T-helper 2 cell treated with Interferon-gamma antibody and Interleukin-4, amounts not matched to agents 100 ng/mL and 5 ng/mL, for 36 hours (primary cell): ENCODE results near the gene ZMYND11. TPM values are rescaled to one million over a fixed set of nuclear protein-coding genes. Genes with fewer than 3 reads are reported as not detected.

Source experiments
- intact Hi-C: fragments of 100-400 bp; cut with micrococcal nuclease; formaldehyde crosslinking; loops from one replicate; pipeline ENCODE4 v1.15.1; 2023
- total RNA-seq: library from RNA; stranded (reverse); gene quantifications from 2 replicates; pipeline ENCODE4 v1.2.3, GENCODE V29; 2022

The ZMYND11 gene
- 36.8 and 39.9 TPM in 2 replicates for total RNA-seq

DNA sequence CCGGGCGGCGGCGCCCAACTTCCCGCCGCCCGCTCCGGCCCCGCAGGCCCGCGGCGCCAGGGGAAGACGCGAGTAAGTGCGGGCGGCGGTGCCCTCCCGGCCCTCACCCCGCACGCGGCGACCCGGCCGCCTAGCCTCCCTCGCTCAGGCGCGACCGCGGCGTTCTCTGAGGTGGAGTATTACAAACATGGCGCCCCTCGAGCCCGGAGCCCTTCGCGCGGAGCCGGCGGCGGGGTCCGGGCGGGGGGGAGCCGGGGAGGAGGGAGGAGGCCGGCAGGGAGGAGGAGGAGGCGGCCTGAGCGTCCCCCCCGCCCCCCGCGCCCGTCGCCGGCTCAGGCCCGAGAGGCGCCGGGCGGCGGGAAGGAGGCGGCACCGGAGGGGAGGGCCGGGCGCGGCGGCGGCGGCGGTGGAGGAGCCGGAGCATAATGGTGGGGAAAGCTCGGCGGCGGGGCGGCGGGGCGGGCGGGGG lies at the start of gene ZMYND11:
ZMYND11 (plus strand) TSS at position 324 of the 469 bp plus-strand sequence. CDS start 44,558 bp downstream, outside the sequence.
- intact Hi-C loops, result loop anchor here (5.0 kb wide), 2 partner anchors 852 to 912 kb away; partner anchors contain the start of genes GTPBP4 and IDI1

GRCh38 chr10:86031-86430 lies 49.2 kb upstream of the ZMYND11 start:
- intact Hi-C loops, result no loop called here

DNA sequence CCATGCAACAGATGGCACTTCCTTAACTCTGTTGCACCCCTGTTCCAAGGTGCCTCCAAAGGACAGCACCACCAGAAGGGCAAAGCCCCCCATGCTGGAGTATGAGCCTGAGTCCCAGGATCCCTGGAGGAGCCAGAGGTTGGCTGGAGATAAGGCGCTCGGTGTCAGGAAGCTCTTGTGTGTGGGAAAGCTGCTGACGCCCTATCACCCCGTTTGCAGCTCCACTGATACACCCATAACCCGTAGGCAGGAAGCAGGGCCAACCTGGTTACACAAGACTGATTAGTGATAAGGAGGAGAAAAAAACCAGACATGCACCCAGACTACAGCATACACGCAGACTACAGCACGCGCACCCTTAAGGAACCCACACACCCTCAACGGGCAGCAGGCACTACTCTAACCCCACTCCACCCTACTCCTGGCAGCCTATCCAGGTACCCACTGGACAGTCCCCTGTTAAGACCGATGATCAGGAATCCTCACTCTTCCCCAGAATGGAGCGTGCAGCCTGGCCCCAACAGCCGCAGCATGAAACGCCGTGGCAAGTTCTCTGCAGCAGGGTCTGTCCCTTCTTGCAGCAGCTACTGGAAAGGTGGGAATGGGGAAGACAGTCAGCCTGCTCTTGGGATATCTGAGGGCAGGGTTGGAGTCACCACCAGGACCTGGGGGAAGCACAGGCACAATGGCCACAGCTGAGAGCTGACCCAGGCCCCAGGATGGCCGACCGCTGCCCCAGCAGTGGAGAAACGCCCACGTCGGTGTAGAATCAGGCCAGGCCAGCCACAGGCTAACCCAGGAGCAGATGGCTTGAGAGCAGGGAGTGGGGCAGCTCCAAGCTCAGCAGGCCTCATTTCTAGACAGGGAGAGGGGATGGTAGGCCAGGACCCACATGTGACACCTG lies 47.8 kb upstream of the ZMYND11 start:
- intact Hi-C loops, result no loop called here

GRCh38 chr10:88253-88652 lies 47.0 kb upstream of the ZMYND11 start:
- intact Hi-C loops, result no loop called here

DNA sequence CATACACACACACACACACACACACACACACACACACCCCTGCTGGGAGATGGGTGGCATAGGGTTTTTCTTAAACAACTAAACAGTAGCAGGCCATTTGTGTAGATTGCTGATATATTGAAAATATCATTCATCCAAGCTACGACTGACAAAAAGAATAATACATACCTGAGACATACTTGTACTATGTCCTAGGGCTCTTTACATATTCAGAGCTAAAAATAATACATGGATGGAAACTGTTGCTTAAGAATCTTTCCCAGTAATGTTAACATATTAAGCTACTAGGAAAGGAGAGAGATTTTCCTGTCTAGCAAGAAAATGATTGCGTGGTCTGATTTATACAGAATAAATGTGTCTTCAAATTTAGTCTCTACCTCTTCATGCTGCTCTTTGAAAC lies 46.0 kb upstream of the ZMYND11 start:
- intact Hi-C loops, result no loop called here

DNA sequence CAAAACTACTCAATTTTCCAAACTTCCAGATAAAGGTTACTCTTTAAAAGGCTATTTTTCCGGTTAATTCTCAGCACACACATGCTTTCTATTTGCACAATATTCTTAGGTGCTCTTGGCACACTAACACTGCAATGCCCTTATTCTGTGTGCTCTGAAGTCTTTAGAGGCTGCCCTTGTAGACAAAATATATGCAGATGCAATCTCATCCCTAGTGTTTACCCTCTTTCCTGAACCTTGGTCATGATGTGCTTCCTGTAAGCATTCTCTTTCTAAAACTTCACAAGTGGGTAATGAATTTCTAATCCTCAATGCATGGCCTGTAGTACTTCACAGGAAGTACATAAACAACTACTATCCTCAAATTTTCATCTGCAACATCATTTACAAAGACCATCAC lies 45.1 kb upstream of the ZMYND11 start:
- intact Hi-C loops, result no loop called here

GRCh38 chr10:91313-91712 lies 43.9 kb upstream of the ZMYND11 start:
- intact Hi-C loops, result no loop called here

DNA sequence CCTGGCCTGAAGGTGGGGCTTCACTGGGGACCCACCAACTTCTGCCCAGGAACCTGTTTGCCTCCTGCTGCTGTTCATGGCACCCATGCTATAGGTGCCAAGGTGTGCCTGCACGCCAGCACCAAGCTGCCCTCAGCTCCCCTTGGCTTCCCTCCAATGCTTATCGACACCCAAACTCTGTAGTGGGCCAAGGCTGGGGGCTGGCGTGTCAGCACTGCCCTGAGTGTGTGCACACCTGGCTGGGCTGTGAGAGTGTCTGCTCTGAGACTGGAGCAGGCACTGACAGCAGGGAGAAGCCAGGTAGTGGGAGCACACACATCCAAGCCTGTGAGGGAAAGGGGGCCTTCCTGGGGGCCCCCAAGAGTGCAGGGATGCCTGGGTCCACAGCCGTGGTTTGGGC lies 43.1 kb upstream of the ZMYND11 start:
- intact Hi-C loops, result no loop called here

DNA sequence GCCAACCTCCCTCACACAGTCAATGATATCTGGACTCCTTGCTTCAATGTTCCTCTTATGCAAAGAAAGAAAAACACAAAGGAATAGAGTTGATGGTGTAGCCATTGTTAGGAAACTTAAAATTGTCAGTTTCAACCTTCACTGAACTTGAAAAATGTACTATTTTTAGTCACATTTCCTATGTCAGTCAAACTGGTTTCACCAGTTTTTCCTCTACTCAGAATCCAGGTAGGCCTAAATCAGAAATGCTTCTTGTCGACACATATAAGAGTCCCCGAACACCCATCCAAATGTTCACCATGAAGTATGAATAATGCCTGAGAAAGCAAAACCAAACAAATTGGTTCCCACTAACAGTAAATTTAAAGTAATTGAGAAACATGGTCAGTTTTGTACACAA lies 42.4 kb upstream of the ZMYND11 start:
- intact Hi-C loops, result no loop called here

GRCh38 chr10:94613-95012 lies 40.6 kb upstream of the ZMYND11 start:
- intact Hi-C loops, result no loop called here

DNA sequence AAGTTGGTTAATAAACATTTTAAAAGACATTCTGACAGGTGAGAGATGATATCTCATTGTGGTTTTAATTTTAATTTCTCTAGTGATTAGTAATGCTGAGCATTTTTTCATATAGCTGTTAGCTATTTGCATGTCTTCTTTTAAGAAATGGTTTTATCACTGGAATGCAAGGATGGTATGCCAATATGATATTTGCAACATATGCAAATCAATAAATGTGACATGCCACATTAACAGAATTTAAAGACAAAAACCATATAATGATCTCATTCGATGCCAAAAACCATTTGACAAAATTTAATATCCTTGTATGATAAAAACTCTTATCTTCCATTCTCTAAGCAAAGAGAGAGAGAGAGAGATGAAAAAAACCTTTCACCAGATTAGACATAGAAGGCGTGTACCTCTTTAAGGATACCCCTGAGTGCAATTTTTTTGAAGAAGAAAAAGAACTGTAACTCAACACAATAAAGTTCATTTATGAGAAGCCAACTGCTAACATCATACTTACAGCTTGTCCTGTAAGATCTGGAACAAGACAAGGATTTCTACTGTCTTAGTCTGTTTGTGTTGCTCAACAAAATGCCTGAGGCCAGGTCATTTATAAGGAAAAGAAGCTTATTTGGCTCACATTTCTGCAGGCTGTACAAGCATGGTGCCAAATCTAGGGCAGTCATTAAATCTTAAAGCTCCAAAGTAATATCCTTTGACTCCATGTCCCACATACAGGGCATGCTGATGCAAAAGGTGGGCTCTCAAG lies 39.7 kb upstream of the ZMYND11 start:
- intact Hi-C loops, result no loop called here

GRCh38 chr10:96466-96865 lies 38.8 kb upstream of the ZMYND11 start:
- intact Hi-C loops, result no loop called here

GRCh38 chr10:104416-104815 lies 30.8 kb upstream of the ZMYND11 start:
- intact Hi-C loops, result no loop called here

DNA sequence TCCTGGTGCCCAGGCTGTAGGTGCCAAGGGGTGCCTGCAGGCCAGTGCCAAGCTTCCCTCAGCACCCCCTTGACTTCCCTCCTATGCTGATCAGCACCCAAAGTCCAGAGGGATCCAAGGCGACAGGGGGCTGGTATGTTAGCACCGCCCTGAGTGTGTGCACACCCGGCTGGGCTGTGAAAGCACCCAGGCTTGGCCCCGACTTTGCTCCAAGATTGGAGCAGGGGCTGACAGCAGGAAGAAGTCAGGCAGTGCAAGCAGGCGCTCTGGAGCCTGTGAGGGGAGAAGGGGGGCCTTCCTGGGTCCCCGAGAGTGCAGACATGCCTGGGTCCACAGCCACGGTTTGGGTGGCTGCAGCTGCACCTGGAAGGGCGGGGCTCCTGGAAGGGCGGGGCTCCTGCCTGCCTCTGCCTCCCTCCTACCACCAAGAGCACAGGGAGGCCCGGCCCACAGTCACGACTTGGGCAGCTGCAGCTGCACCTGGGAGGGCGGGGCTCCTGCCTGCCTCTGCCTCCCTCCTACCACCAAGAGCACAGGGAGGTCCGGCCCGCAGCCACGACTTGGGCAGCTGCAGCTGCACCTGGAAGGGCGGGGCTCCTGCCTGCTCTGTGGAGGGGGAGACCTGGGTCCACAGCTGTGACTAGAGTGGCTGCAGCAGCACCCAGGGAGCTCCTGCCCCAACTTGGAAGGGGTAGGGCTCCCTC lies 30.2 kb upstream of the ZMYND11 start:
- intact Hi-C loops, result no loop called here

GRCh38 chr10:105806-106205 lies 29.4 kb upstream of the ZMYND11 start:
- intact Hi-C loops, result no loop called here

GRCh38 chr10:106740-107139 lies 28.5 kb upstream of the ZMYND11 start:
- intact Hi-C loops, result no loop called here

- intact Hi-C loops, result no loop called here
These were observed 23.0 kb upstream of the ZMYND11 start for GRCh38 chr10:112246-112645.

- intact Hi-C loops, result no loop called here
These were observed 10.4 kb upstream of the ZMYND11 start for GRCh38 chr10:124874-125273.

- intact Hi-C loops, result no loop called here
These were observed 7.4 kb upstream of the ZMYND11 start for GRCh38 chr10:127612-128432.

- intact Hi-C loops, result no loop called here
These were observed 5.4 kb upstream of the ZMYND11 start for GRCh38 chr10:129810-130209.
